Esophagus muscularis mucosa (tissue), 4 donors: Measurements from ENCODE around the gene RRP8. TPM values are rescaled to one million over a fixed set of nuclear protein-coding genes. Genes with fewer than 3 reads are reported as not detected.

Experiments used
- DNase-seq: peaks from one replicate; pipeline ENCODE4 v3.0.0-alpha.2; 2017; ENCODE audit errors: extremely low spot score
- H3K27ac ChIP-seq, 4 donors: fragments of 200-600 bp; sonication (generic); replicated peaks in 1 of 4; 1 replicate in 3 of 4; 2 replicates in 1 of 4; pipeline ENCODE4 v1.5.1; 2016 to 2019; ENCODE audit warnings: mild to moderate bottlenecking in 1 of 4
- H3K27me3 ChIP-seq, 4 donors: fragments of 200-600 bp; sonication (generic); one replicate each; pipeline versions ENCODE4 v1.5.1 to v1.6.0; 2016 to 2019
- H3K36me3 ChIP-seq, 4 donors: fragments of 200-600 bp; sonication (generic); one replicate each; pipeline ENCODE4 v1.5.1; 2016 to 2019
- H3K4me1 ChIP-seq, 4 donors: fragments of 200-600 bp; sonication (generic); one replicate each; pipeline ENCODE4 v1.5.1; 2016 to 2019
- H3K4me3 ChIP-seq, 4 donors: fragments of 200-600 bp; sonication (generic); 1 replicate in 2 of 4; 2 replicates in 2 of 4; pipeline ENCODE4 v1.5.1; 2016 to 2019; ENCODE audit warnings: mild to moderate bottlenecking in 4 of 4, moderate library complexity in 1 of 4
- H3K9me3 ChIP-seq, 4 donors: fragments of 200-600 bp; sonication (generic); 1 replicate in 3 of 4; 2 replicates in 1 of 4; pipeline ENCODE4 v1.5.1; 2016 to 2019
- CTCF ChIP-seq, 3 experiments: fragments of 200-600 bp in 2 of 3; fragments of 450-650 bp in 1 of 3; sonication (generic) in 2 of 3; IDR thresholded peaks; one replicate each; pipeline ENCODE4 v1.5.1; 2017 to 2019; ENCODE audit warnings: antibody characterized with exemption in 3 of 3, mild to moderate bottlenecking in 2 of 3, moderate library complexity in 1 of 3
- EP300 ChIP-seq: sonication (generic); formaldehyde crosslinking; IDR thresholded peaks from one replicate; pipeline ENCODE4 v1.6.1; 2017; ENCODE audit warnings: antibody characterized with exemption
- POLR2A ChIP-seq: fragments of 450-650 bp; IDR thresholded peaks from one replicate; pipeline ENCODE4 v1.6.1; 2017; ENCODE audit warnings: antibody characterized with exemption, moderate library complexity, mild to moderate bottlenecking, low read depth
- POLR2AphosphoS5 ChIP-seq, 2 donors: sonication (generic); formaldehyde crosslinking; IDR thresholded peaks; one replicate each; pipeline ENCODE4 v1.6.1; 2017; ENCODE audit warnings: antibody characterized with exemption in 2 of 2
- WGBS: methylation state at CpG from one replicate; pipeline ENCODE4 v1.1.5; 2018; 5-methylcytosine and 5-hydroxymethylcytosine counted together
- intact Hi-C: fragments of 100-400 bp; cut with DNase I; formaldehyde crosslinking; loops from one replicate; pipeline ENCODE4 v1.15.1; 2023
- total RNA-seq, 4 donors: library from RNA; depleted of rRNA; stranded (reverse); fragments of >200 nt; gene quantifications; one replicate each; pipeline versions ENCODE4 v1.1.0 to v1.2.1, GENCODE V29; 2016

The RRP8 gene
- total RNA-seq, 4 donors from 2014 or later, result 12.4 to 34.0 (median 27.0) TPM

DNA sequence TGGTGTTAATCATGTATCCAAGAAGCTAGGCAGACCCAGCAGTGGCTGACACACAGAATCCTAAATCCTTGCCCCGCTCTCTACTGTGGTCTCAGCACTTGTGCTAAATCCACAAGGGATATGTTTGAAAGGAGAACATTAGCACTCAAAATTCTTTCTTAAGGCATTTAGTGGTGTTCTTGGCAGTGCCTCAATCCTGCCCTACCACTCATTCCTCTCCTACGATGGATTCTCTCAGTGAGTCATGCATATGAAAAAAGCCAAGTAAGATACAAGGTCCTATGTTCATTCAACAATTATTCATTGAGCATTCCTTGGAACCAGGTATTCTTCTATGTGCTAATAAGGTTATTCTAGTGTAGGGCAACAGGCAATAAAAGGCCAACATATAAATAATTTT, 31.2 kb downstream of the RRP8 start:
- Histone ChIP-seq H3K4me1 (peaks cover 19 to 48% (median 35%) of the 10 kb centered on the region in 4 donors), H3K27me3 (no peaks in the 10 kb centered on the region), H3K36me3 (peaks cover 0 to 24% (median 2%) of the 10 kb centered on the region in 4 donors), H3K4me3 (no peak overlapping the region), H3K27ac (no peak overlapping the region), H3K9me3 (no peaks in the 10 kb centered on the region)
- WGBS, result 55% methylated on average over 2 of the region's 2 CpGs
- TF ChIP-seq POLR2A (no peak), EP300 (no peak)
- intact Hi-C loops, result no loop called here
- no peak for DNase-seq

- no peak for TF ChIP-seq POLR2A
- no peak for TF ChIP-seq EP300
- TF ChIP-seq POLR2AphosphoS5 (IDR thresholded peaks at IDR 0.05), result no peak
- TF ChIP-seq CTCF (IDR thresholded peaks at IDR 0.05), result no peak
- 52% methylated on average over 22 of the region's 22 CpGs for WGBS
- Histone ChIP-seq H3K27me3 (no peaks in the 10 kb centered on the region), H3K36me3 (peaks cover 0 to 31% (median 5%) of the 10 kb centered on the region in 4 donors), H3K4me3 (peak overlapping the region in 1 of 4 donors; percentile 44), H3K4me1 (peaks cover 14 to 41% (median 28%) of the 10 kb centered on the region in 4 donors), H3K27ac (no peak overlapping the region), H3K9me3 (no peaks in the 10 kb centered on the region)
- no peak for DNase-seq
- intact Hi-C loops, result no loop called here
Measured at GRCh38 chr11:6571434-6572008, 31.9 kb downstream of the RRP8 start.

DNA sequence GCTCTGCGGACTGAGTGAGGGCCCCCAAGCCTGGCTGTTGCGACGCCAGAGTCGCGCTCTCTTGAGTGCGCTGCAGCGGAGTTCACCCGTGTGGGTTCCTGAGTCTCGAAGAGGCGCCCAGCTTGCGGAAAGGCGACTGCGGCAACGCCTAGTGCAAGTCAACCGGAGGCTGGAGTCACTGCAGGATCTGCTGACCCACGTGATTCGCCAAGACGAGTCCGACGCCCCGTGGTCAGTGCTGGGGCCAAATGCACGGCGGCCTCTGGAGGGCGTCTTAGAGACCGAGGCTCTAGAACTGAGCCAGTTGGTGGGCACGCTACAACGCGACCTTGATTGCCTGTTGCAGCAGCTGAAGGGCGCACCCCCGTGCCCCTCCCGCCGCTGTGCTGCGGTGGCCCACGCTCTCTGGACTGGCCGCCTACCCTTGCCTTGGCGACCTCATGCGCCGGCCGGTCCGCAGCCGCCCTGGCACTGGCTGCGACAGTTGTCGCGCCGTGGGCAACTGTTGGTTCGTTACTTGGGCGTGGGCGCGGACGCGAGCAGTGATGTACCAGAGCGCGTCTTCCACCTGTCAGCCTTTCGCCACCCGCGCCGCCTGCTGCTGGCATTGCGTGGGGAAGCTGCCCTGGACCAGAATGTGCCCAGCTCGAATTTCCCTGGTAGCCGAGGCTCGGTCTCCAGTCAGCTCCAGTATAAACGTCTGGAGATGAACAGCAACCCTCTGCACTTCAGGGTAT, 32.6 kb downstream of the RRP8 start:
- WGBS, result 35% methylated on average over 9 of the region's 62 CpGs
- no peak for TF ChIP-seq POLR2A
- peak in 1 of 3 experiments; percentile 10 for TF ChIP-seq CTCF (IDR thresholded peaks at IDR 0.05)
- intact Hi-C loops, result no loop called here
- Histone ChIP-seq H3K9me3 (no peaks in the 10 kb centered on the region), H3K4me1 (peaks cover 8 to 35% (median 23%) of the 10 kb centered on the region in 4 donors), H3K27ac (no peak overlapping the region), H3K36me3 (peaks cover 0 to 38% (median 7%) of the 10 kb centered on the region in 4 donors), H3K4me3 (peak overlapping the region in 3 of 4 donors; percentile 16 to 44 (median 36)), H3K27me3 (no peaks in the 10 kb centered on the region)
- no peak for DNase-seq

GRCh38 chr11:6569706-6570105, 33.7 kb downstream of the RRP8 start:
- Histone ChIP-seq H3K4me1 (peaks cover 8 to 31% (median 21%) of the 10 kb centered on the region in 4 donors), H3K9me3 (no peaks in the 10 kb centered on the region), H3K27me3 (no peaks in the 10 kb centered on the region), H3K4me3 (no peak overlapping the region), H3K27ac (no peak overlapping the region), H3K36me3 (peaks cover 0 to 41% (median 8%) of the 10 kb centered on the region in 4 donors)
- DNase-seq, result no peak
- 98% methylated on average over 5 of the region's 5 CpGs for WGBS
- intact Hi-C loops, result no loop called here
- no peak for TF ChIP-seq CTCF (IDR thresholded peaks at IDR 0.05)
- no peak for TF ChIP-seq POLR2A
- no peak for TF ChIP-seq EP300
- TF ChIP-seq POLR2AphosphoS5 (IDR thresholded peaks at IDR 0.05), result no peak

- peaks cover 0 to 54% (median 16%) of the 10 kb centered on the region in 4 donors for H3K36me3 ChIP-seq
- no peak overlapping the region for H3K27ac ChIP-seq
- H3K4me3 ChIP-seq, result no peak overlapping the region
- TF ChIP-seq POLR2AphosphoS5 (IDR thresholded peaks at IDR 0.05), result no peak
- no peak for TF ChIP-seq EP300
- no peak for TF ChIP-seq CTCF (IDR thresholded peaks at IDR 0.05)
- no peak for TF ChIP-seq POLR2A
- H3K4me1 ChIP-seq, result peaks cover 8 to 31% (median 21%) of the 10 kb centered on the region in 4 donors
- intact Hi-C loops, result no loop called here
- H3K9me3 ChIP-seq, result no peaks in the 10 kb centered on the region
- peak; percentile 62 for DNase-seq
- 66% methylated on average over 4 of the region's 4 CpGs for WGBS
- no peaks in the 10 kb centered on the region for H3K27me3 ChIP-seq
Measured at GRCh38 chr11:6568191-6568918, 35.1 kb downstream of the RRP8 start.
